Sigmoid colon (tissue), 7 donors: ENCODE results near the gene HS1BP3. TPM values are rescaled to one million over a fixed set of nuclear protein-coding genes. Genes with fewer than 3 reads are reported as not detected.

Experiments
- DNase-seq: peaks from one replicate; pipeline ENCODE4 v3.0.0-alpha.2; 2019
- H3K27ac ChIP-seq, 4 donors: fragments of 200-600 bp; sonication (generic); one replicate each; pipeline ENCODE4 v1.5.1; 2016 to 2019; ENCODE audit warnings: mild to moderate bottlenecking in 1 of 4
- H3K27me3 ChIP-seq, 3 donors: fragments of 200-600 bp; sonication (generic); one replicate each; pipeline ENCODE4 v1.5.1; 2019; ENCODE audit warnings: mild to moderate bottlenecking in 1 of 3
- H3K36me3 ChIP-seq, 4 donors: fragments of 200-600 bp; sonication (generic); one replicate each; pipeline ENCODE4 v1.5.1; 2016 to 2019
- H3K4me1 ChIP-seq, 4 donors: fragments of 200-600 bp; sonication (generic); one replicate each; pipeline ENCODE4 v1.5.1; 2017 to 2019
- H3K4me3 ChIP-seq, 4 donors: fragments of 200-600 bp; sonication (generic); one replicate each; pipeline ENCODE4 v1.5.1; 2017 to 2019; ENCODE audit warnings: mild to moderate bottlenecking in 2 of 4, moderate library complexity in 1 of 4
- H3K9me3 ChIP-seq, 4 donors: fragments of 200-600 bp in 3 of 4; sonication (generic) in 3 of 4; one replicate each; pipeline versions ENCODE4 v1.5.1 to v1.6.1; 2013 to 2019
- EP300 ChIP-seq, 4 donors: sonication (generic); formaldehyde crosslinking; IDR thresholded peaks; one replicate each; pipeline ENCODE4 v1.6.1; 2017; ENCODE audit warnings: antibody characterized with exemption in 4 of 4
- POLR2A ChIP-seq, 2 donors: fragments of 450-650 bp; IDR thresholded peaks; one replicate each; pipeline ENCODE4 v1.6.1; 2016; ENCODE audit warnings: antibody characterized with exemption in 2 of 2, mild to moderate bottlenecking in 2 of 2, moderate library complexity in 2 of 2
- POLR2AphosphoS5 ChIP-seq, 4 donors: sonication (generic); formaldehyde crosslinking; IDR thresholded peaks; one replicate each; pipeline ENCODE4 v1.6.1; 2017; ENCODE audit warnings: antibody characterized with exemption in 4 of 4
- WGBS, 2 donors: extraction: QIAGEN DNeasy Blood & Tissue Kit; methylation state at CpG; one replicate each; pipeline ENCODE4 v1.1.7; 2013; 5-methylcytosine and 5-hydroxymethylcytosine counted together
- intact Hi-C: fragments of 100-400 bp; cut with DNase I; formaldehyde crosslinking; loops from one replicate; pipeline ENCODE4 v1.15.1; 2023
- polyA plus RNA-seq, 3 donors: library from polyadenylated mRNA; stranded (reverse); fragments of 200-250 nt; gene quantifications; one replicate each; pipeline ENCODE4 v1.2.3, GENCODE V29; 2013
- total RNA-seq, 4 donors: library from RNA; depleted of rRNA; stranded (reverse); fragments of >200 nt; gene quantifications; one replicate each; pipeline ENCODE4 v1.1.0, GENCODE V29; 2016
- TF ChIP-seq, protein P1 (sequence below), 4 experiments: fragments of 450-650 bp in 3 of 4; fragments of 200-600 bp in 1 of 4; IDR thresholded peaks; one replicate each; pipeline ENCODE4 v1.5.1; 2016 to 2019; ENCODE audit warnings: antibody characterized with exemption in 4 of 4, mild to moderate bottlenecking in 3 of 4, moderate library complexity in 2 of 4
- donor health status: healthy with polysubstance abuse.
- donor health status: Bipolar disorder and iron deficiency.
- donor health status: healthy.

HS1BP3 gene, protein sequence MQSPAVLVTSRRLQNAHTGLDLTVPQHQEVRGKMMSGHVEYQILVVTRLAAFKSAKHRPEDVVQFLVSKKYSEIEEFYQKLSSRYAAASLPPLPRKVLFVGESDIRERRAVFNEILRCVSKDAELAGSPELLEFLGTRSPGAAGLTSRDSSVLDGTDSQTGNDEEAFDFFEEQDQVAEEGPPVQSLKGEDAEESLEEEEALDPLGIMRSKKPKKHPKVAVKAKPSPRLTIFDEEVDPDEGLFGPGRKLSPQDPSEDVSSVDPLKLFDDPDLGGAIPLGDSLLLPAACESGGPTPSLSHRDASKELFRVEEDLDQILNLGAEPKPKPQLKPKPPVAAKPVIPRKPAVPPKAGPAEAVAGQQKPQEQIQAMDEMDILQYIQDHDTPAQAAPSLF
- total RNA-seq = 10 to 100 TPM; 32.3 to 54.6 (median 41.8) TPM
- polyA plus RNA-seq = 10 to 100 TPM; 25.2 to 36.3 (median 25.3) TPM

DNA sequence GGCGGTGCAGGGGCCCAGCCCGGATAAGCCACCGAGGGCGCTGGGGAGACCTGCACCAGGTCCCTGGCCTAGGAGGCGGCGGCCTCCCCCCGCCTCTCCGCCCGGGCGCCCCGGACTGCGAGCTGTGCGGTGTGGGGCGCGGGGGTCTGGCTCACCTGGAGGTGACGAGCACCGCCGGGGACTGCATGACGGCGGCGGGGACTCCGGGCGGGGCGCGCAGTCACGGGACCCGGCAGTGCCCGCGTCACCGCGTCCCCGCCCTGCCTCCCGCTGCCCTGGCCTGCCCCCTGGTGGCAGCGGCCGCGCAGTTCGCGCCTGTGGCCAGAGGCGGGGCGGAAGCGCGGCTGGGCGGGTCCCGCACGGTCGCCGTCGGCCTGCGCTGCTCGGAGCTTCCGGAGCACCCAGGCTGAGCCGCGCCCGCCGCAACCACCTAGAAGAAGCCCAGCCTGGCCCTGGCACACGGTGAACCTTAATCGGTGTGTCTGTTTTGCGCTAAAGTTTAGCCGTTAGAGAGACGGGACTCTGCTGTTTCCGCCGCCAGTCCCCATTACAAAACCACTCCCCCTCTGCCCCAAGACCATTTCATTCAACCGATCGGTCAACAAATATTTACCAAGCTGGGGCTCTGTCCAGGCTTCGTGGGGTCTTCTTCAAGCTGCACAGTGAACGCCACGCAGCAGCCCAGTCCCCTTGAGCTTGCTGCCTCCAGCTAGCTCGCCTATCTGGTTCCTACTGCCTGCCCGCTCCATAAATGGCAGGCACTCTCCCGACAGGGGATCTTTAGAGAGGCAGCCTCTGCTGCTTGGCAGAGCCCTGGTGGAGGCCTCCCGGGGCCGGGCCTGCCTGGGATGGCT is at the start of gene HS1BP3:
Gene HS1BP3 (minus strand): TSS at position 222 of the 854 bp plus-strand sequence. CDS start 35 bp downstream, at position 187.
- Histone ChIP-seq H3K4me1 (peaks cover 0 to 52% (median 43%) of the 10 kb centered on the region in 4 donors), H3K9me3 (no peaks in the 10 kb centered on the region), H3K36me3 (peaks cover 0 to 5% (median 0%) of the 10 kb centered on the region in 4 donors), H3K27me3 (no peaks in the 10 kb centered on the region), H3K4me3 (peak within 1 kb of the TSS; percentile 64 to 99 (median 84)), H3K27ac (peak within 1 kb of the TSS; percentile 89 to 97 (median 92))
- intact Hi-C loops = no loop called here
- 1% methylated on average over 72 of the region's 72 CpGs for WGBS, 2 donors
- peak; percentile 54 to 57 for TF ChIP-seq POLR2A (IDR thresholded peaks at IDR 0.05)
- TF ChIP-seq, protein P1, sequence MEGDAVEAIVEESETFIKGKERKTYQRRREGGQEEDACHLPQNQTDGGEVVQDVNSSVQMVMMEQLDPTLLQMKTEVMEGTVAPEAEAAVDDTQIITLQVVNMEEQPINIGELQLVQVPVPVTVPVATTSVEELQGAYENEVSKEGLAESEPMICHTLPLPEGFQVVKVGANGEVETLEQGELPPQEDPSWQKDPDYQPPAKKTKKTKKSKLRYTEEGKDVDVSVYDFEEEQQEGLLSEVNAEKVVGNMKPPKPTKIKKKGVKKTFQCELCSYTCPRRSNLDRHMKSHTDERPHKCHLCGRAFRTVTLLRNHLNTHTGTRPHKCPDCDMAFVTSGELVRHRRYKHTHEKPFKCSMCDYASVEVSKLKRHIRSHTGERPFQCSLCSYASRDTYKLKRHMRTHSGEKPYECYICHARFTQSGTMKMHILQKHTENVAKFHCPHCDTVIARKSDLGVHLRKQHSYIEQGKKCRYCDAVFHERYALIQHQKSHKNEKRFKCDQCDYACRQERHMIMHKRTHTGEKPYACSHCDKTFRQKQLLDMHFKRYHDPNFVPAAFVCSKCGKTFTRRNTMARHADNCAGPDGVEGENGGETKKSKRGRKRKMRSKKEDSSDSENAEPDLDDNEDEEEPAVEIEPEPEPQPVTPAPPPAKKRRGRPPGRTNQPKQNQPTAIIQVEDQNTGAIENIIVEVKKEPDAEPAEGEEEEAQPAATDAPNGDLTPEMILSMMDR (IDR thresholded peaks at IDR 0.05) = peak in 3 of 4 experiments; percentile 15 to 93 (median 28)
- peak in 1 of 4 donors; percentile 14 for TF ChIP-seq EP300 (IDR thresholded peaks at IDR 0.05)
- peak; percentile 88 to 93 (median 90) for TF ChIP-seq POLR2AphosphoS5 (IDR thresholded peaks at IDR 0.05)
- peak; percentile 92 for DNase-seq

DNA sequence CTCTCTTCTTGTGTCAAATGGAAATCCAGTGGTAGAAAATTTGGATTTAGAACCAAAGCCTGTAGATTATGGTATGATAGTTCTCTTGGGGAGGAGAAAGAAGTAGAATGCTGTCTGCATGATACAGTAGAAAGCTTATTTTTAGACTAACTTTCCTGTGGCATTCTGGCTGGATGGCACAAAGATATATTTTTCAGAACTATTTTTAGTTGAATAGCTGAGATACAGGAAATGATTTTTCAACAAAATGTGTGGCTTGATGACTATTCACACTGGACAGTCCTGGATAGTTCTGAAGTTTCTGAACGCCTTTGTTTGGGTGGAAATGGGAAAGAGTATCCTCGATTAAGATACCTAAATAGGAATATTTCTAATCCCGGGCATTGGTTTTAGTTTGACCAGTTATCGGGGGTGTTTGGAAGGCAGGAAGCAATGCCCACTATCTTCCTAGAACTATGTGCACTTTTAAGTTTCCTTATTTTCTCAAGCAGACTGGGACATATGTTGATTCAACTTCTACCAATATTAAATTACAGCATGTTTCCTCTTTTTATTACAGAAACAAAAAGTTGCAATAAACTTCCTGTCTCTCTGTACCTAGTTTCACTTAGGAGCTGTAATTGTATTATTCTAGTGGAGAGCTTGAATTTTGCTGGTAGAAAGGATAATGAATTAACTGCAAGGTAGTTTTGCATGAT is 48.2 kb upstream of the HS1BP3 start:
- Histone ChIP-seq H3K27ac (no peak overlapping the region), H3K36me3 (peaks cover 0 to 14% (median 0%) of the 10 kb centered on the region in 4 donors), H3K27me3 (no peaks in the 10 kb centered on the region), H3K4me3 (no peak overlapping the region), H3K4me1 (no peaks in the 10 kb centered on the region), H3K9me3 (no peaks in the 10 kb centered on the region)
- intact Hi-C loops = no loop called here
- TF ChIP-seq POLR2A (IDR thresholded peaks at IDR 0.05) = no peak
- TF ChIP-seq EP300 (IDR thresholded peaks at IDR 0.05) = no peak
- TF ChIP-seq, protein P1 (IDR thresholded peaks at IDR 0.05) = no peak
- TF ChIP-seq POLR2AphosphoS5 (IDR thresholded peaks at IDR 0.05) = no peak
- 58 to 84% methylated on average over 4 of the region's 4 CpGs for WGBS, 2 donors
- DNase-seq = no peak

DNA sequence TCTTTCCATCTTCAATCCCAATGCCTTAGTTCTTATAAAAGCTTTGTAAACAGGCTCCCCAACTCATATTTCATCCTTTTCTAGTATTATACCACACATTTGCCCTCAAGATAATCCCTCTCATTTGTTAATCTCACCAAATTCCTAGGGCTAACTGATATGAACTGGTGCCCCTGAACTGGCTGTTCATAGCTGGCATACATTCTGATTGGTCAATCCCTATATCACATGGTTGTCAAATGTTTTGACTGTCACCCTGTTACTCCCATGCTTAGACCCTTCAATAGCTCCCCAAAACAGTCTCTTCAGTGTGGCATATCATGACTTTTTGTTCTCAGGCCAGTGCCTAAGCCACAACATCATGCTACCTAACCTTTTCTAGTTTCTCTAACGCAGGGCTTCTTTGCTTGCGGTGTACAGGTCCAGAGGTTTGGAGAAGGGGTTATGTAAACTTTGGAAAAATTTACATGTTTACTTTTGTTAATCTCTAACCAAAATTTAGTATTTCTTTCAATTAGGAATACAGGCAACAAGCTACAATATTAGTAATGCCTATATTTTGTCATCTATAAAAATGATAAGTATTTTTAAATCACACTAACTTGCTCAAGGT is 46.5 kb upstream of the HS1BP3 start:
- 96 to 97% methylated on average over 2 of the region's 2 CpGs for WGBS, 2 donors
- H3K4me3 ChIP-seq = no peak overlapping the region
- H3K27ac ChIP-seq = no peak overlapping the region
- H3K27me3 ChIP-seq = no peaks in the 10 kb centered on the region
- H3K4me1 ChIP-seq = no peaks in the 10 kb centered on the region
- TF ChIP-seq EP300 (IDR thresholded peaks at IDR 0.05) (no peak), POLR2AphosphoS5 (IDR thresholded peaks at IDR 0.05) (no peak), POLR2A (IDR thresholded peaks at IDR 0.05) (no peak)
- TF ChIP-seq, protein P1 (IDR thresholded peaks at IDR 0.05) = no peak
- H3K9me3 ChIP-seq = no peaks in the 10 kb centered on the region
- intact Hi-C loops = no loop called here
- no peak for DNase-seq
- peaks cover 0 to 25% (median 0%) of the 10 kb centered on the region in 4 donors for H3K36me3 ChIP-seq

DNA sequence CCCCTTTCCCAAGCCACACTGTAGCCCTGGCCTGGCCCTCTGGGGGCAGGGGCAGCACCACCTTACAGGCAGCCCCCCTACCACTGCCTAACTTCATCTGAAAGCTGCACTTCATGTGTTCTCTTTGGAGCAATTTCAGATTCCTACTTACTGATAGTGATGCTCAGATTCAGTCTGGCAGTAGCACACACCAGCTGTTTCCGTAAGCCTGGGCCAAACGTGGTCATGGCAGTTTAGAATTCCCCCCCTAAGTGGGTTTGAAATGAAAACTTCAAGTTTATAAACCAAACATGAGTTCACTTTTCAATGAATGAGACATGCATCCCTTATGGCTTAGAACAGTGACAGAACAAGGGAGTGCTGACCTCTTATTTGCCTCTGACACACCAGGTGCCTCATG is 45.5 kb upstream of the HS1BP3 start:
- peaks cover 0 to 25% (median 0%) of the 10 kb centered on the region in 4 donors for H3K36me3 ChIP-seq

More for the DNA sequence above, 45.5 kb upstream of the HS1BP3 start:
- H3K27ac ChIP-seq = no peak overlapping the region
- intact Hi-C loops = no loop called here
- no peaks in the 10 kb centered on the region for H3K4me1 ChIP-seq
- no peaks in the 10 kb centered on the region for H3K27me3 ChIP-seq
- 84 to 87% methylated on average over 2 of the region's 2 CpGs for WGBS, 2 donors
- DNase-seq = no peak
- TF ChIP-seq POLR2AphosphoS5 (IDR thresholded peaks at IDR 0.05) (no peak), EP300 (IDR thresholded peaks at IDR 0.05) (no peak), POLR2A (IDR thresholded peaks at IDR 0.05) (no peak)
- TF ChIP-seq, protein P1 (IDR thresholded peaks at IDR 0.05) = no peak
- no peaks in the 10 kb centered on the region for H3K9me3 ChIP-seq
- no peak overlapping the region for H3K4me3 ChIP-seq
